HEK293 (cell line): Measurements from ENCODE around the gene KIF23.
A peak's percentile ranks its signal among the peaks of the same experiment; 100 is the strongest.

ENCODE experiments used
- GLIS2 ChIP-seq: fragments of 450-650 bp; formaldehyde crosslinking; IDR thresholded peaks from 2 replicates; pipeline ENCODE4 v1.5.1; 2016; ENCODE audit warnings: missing biosample characterization, missing genetic modification characterization
- OSR2 ChIP-seq: fragments of 450-650 bp; formaldehyde crosslinking; IDR thresholded peaks from 2 replicates; pipeline ENCODE4 v1.5.1; 2016; ENCODE audit warnings: missing biosample characterization, missing genetic modification characterization
- PRDM6 ChIP-seq: fragments of 450-650 bp; formaldehyde crosslinking; IDR thresholded peaks from 2 replicates; pipeline ENCODE4 v1.5.1; 2017; ENCODE audit warnings: missing biosample characterization, missing genetic modification characterization
- RBAK ChIP-seq: fragments of 450-650 bp; formaldehyde crosslinking; IDR thresholded peaks from 2 replicates; pipeline ENCODE4 v1.5.1; 2016; ENCODE audit warnings: missing biosample characterization, missing genetic modification characterization
- ZEB2 ChIP-seq: fragments of 450-650 bp; formaldehyde crosslinking; IDR thresholded peaks from 2 replicates; pipeline ENCODE4 v1.5.1; 2016; ENCODE audit warnings: missing biosample characterization, missing genetic modification characterization
- ZFHX2 ChIP-seq: fragments of 450-650 bp; formaldehyde crosslinking; conservative IDR thresholded peaks from 2 replicates; pipeline ENCODE4 v1.5.1; 2016; ENCODE audit warnings: missing biosample characterization, missing genetic modification characterization
- ZFP3 ChIP-seq: fragments of 450-650 bp; formaldehyde crosslinking; IDR thresholded peaks from 2 replicates; pipeline ENCODE4 v1.5.1; 2016; ENCODE audit warnings: low read depth, missing biosample characterization, missing genetic modification characterization
- ZNF114 ChIP-seq: fragments of 450-650 bp; formaldehyde crosslinking; IDR thresholded peaks from 2 replicates; pipeline ENCODE4 v1.5.0; 2017; ENCODE audit warnings: missing biosample characterization, missing genetic modification characterization
- ZNF2 ChIP-seq: fragments of 450-650 bp; formaldehyde crosslinking; IDR thresholded peaks from 2 replicates; pipeline ENCODE4 v1.5.1; 2016; ENCODE audit warnings: missing biosample characterization, missing genetic modification characterization
- ZNF221 ChIP-seq: fragments of 450-650 bp; formaldehyde crosslinking; IDR thresholded peaks from 2 replicates; pipeline ENCODE4 v1.5.1; 2017; ENCODE audit warnings: missing biosample characterization, missing genetic modification characterization, borderline replicate concordance
- ZNF292 ChIP-seq: fragments of 450-650 bp; formaldehyde crosslinking; IDR thresholded peaks from 2 replicates; pipeline ENCODE4 v1.5.1; 2016; ENCODE audit warnings: low read depth, missing biosample characterization, missing genetic modification characterization, borderline replicate concordance
- ZNF37A ChIP-seq: fragments of 450-650 bp; IDR thresholded peaks from 2 replicates; pipeline ENCODE4 v1.5.1; 2018; ENCODE audit warnings: missing biosample characterization, missing genetic modification characterization
- ZNF404 ChIP-seq: fragments of 450-650 bp; formaldehyde crosslinking; IDR thresholded peaks from 2 replicates; pipeline ENCODE4 v1.5.1; 2017; ENCODE audit warnings: missing biosample characterization, missing genetic modification characterization
- ZNF548 ChIP-seq: fragments of 450-650 bp; formaldehyde crosslinking; IDR thresholded peaks from 2 replicates; pipeline ENCODE4 v1.5.1; 2016; ENCODE audit warnings: missing biosample characterization, missing genetic modification characterization
- TF ChIP-seq, protein P1 (sequence below): fragments of 450-650 bp; formaldehyde crosslinking; conservative IDR thresholded peaks from 2 replicates; pipeline ENCODE4 v1.5.1; 2016; ENCODE audit warnings: low read depth, missing biosample characterization, missing genetic modification characterization
- TF ChIP-seq, protein P2 (sequence below): fragments of 450-650 bp; formaldehyde crosslinking; IDR thresholded peaks from 2 replicates; pipeline ENCODE4 v1.5.1; 2016; ENCODE audit warnings: missing biosample characterization, missing genetic modification characterization
- TF ChIP-seq, protein P3 (sequence below): fragments of 450-650 bp; formaldehyde crosslinking; IDR thresholded peaks from 2 replicates; pipeline ENCODE4 v1.5.1; 2017; ENCODE audit warnings: missing biosample characterization, missing genetic modification characterization
- TF ChIP-seq, protein P4 (sequence below): fragments of 450-650 bp; formaldehyde crosslinking; IDR thresholded peaks from 2 replicates; pipeline ENCODE4 v1.5.1; 2017; ENCODE audit warnings: missing biosample characterization, missing genetic modification characterization
- TF ChIP-seq, protein P5 (sequence below): fragments of 450-650 bp; formaldehyde crosslinking; IDR thresholded peaks from 2 replicates; pipeline ENCODE4 v1.5.1; 2016; ENCODE audit warnings: missing biosample characterization, missing genetic modification characterization

The KIF23 gene

GRCh38 chr15:69394556-69395282 lies 19.4 kb upstream of the KIF23 start (continued):
- TF ChIP-seq, protein P1, sequence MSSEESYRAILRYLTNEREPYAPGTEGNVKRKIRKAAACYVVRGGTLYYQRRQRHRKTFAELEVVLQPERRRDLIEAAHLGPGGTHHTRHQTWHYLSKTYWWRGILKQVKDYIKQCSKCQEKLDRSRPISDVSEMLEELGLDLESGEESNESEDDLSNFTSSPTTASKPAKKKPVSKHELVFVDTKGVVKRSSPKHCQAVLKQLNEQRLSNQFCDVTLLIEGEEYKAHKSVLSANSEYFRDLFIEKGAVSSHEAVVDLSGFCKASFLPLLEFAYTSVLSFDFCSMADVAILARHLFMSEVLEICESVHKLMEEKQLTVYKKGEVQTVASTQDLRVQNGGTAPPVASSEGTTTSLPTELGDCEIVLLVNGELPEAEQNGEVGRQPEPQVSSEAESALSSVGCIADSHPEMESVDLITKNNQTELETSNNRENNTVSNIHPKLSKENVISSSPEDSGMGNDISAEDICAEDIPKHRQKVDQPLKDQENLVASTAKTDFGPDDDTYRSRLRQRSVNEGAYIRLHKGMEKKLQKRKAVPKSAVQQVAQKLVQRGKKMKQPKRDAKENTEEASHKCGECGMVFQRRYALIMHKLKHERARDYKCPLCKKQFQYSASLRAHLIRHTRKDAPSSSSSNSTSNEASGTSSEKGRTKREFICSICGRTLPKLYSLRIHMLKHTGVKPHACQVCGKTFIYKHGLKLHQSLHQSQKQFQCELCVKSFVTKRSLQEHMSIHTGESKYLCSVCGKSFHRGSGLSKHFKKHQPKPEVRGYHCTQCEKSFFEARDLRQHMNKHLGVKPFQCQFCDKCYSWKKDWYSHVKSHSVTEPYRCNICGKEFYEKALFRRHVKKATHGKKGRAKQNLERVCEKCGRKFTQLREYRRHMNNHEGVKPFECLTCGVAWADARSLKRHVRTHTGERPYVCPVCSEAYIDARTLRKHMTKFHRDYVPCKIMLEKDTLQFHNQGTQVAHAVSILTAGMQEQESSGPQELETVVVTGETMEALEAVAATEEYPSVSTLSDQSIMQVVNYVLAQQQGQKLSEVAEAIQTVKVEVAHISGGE (tag by site-specific recombination), result no peak
- TF ChIP-seq ZNF548, result no peak
- no peak for TF ChIP-seq OSR2
- TF ChIP-seq, protein P2, sequence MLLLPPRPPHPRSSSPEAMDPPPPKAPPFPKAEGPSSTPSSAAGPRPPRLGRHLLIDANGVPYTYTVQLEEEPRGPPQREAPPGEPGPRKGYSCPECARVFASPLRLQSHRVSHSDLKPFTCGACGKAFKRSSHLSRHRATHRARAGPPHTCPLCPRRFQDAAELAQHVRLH (tag by site-specific recombination), result no peak
- TF ChIP-seq ZNF221 (tag by site-specific recombination), result no peak
- TF ChIP-seq ZNF37A (tag by site-specific recombination), result no peak
- TF ChIP-seq, protein P3, sequence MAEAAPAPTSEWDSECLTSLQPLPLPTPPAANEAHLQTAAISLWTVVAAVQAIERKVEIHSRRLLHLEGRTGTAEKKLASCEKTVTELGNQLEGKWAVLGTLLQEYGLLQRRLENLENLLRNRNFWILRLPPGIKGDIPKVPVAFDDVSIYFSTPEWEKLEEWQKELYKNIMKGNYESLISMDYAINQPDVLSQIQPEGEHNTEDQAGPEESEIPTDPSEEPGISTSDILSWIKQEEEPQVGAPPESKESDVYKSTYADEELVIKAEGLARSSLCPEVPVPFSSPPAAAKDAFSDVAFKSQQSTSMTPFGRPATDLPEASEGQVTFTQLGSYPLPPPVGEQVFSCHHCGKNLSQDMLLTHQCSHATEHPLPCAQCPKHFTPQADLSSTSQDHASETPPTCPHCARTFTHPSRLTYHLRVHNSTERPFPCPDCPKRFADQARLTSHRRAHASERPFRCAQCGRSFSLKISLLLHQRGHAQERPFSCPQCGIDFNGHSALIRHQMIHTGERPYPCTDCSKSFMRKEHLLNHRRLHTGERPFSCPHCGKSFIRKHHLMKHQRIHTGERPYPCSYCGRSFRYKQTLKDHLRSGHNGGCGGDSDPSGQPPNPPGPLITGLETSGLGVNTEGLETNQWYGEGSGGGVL (tag by site-specific recombination), result no peak
- no peak for TF ChIP-seq PRDM6 (tag by site-specific recombination)
- no peak for TF ChIP-seq ZNF292 (tag by site-specific recombination)
- TF ChIP-seq, protein P4, sequence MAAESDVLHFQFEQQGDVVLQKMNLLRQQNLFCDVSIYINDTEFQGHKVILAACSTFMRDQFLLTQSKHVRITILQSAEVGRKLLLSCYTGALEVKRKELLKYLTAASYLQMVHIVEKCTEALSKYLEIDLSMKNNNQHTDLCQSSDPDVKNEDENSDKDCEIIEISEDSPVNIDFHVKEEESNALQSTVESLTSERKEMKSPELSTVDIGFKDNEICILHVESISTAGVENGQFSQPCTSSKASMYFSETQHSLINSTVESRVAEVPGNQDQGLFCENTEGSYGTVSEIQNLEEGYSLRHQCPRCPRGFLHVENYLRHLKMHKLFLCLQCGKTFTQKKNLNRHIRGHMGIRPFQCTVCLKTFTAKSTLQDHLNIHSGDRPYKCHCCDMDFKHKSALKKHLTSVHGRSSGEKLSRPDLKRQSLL (tag by site-specific recombination), result 0 out of 2 replicates have a peak, but pooled peaks have one; percentile 6
- TF ChIP-seq, protein P5, sequence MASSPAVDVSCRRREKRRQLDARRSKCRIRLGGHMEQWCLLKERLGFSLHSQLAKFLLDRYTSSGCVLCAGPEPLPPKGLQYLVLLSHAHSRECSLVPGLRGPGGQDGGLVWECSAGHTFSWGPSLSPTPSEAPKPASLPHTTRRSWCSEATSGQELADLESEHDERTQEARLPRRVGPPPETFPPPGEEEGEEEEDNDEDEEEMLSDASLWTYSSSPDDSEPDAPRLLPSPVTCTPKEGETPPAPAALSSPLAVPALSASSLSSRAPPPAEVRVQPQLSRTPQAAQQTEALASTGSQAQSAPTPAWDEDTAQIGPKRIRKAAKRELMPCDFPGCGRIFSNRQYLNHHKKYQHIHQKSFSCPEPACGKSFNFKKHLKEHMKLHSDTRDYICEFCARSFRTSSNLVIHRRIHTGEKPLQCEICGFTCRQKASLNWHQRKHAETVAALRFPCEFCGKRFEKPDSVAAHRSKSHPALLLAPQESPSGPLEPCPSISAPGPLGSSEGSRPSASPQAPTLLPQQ (tag by site-specific recombination), result peak; percentile 89
- no peak for TF ChIP-seq RBAK
- no peak for TF ChIP-seq ZNF114
- TF ChIP-seq ZNF2 (tag by site-specific recombination), result peak; percentile 87; the same call in 1 of the 2 replicates
- peak; percentile 93 for TF ChIP-seq GLIS2 (tag by site-specific recombination)
- TF ChIP-seq ZFHX2 (tag by site-specific recombination), result no peak
- no peak for TF ChIP-seq ZEB2 (tag by site-specific recombination)
- no peak for TF ChIP-seq ZFP3 (tag by site-specific recombination)
- no peak for TF ChIP-seq ZNF404 (tag by site-specific recombination)
